ENCODE data around the gene RRAS2.

DNA sequence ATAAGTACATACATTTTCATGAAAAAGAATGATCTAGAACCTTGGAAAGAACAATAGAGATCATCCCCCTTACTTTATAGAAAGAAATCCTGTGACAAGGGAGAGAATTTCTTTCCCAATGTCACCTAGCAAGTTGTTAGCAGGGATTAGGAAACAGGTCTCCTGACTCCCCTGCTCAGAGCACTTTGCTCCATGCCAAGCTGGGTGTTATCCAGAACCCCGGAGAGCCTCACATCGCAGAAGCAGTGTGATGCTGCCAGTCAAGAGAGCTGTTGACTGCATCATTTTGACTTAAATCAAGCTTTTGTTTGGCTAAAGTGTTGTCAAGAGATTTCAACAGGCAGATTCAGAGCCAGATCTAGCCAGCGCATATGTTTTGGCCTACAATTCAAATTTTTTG is 3.6 kb upstream of the RRAS2 start:
- TF ChIP-seq POLR2A (IDR thresholded peaks at IDR 0.05; ENCODE audit: low read depth, low read length): no peak
- no peak for TF ChIP-seq MYC (IDR thresholded peaks at IDR 0.05; ENCODE audit: low read depth, low read length)
- TF ChIP-seq, protein P1, sequence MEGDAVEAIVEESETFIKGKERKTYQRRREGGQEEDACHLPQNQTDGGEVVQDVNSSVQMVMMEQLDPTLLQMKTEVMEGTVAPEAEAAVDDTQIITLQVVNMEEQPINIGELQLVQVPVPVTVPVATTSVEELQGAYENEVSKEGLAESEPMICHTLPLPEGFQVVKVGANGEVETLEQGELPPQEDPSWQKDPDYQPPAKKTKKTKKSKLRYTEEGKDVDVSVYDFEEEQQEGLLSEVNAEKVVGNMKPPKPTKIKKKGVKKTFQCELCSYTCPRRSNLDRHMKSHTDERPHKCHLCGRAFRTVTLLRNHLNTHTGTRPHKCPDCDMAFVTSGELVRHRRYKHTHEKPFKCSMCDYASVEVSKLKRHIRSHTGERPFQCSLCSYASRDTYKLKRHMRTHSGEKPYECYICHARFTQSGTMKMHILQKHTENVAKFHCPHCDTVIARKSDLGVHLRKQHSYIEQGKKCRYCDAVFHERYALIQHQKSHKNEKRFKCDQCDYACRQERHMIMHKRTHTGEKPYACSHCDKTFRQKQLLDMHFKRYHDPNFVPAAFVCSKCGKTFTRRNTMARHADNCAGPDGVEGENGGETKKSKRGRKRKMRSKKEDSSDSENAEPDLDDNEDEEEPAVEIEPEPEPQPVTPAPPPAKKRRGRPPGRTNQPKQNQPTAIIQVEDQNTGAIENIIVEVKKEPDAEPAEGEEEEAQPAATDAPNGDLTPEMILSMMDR (IDR thresholded peaks at IDR 0.05; ENCODE audit: extremely low read depth in 1 of 2, insufficient read depth in 1 of 2, low read depth in 1 of 2, low read length in 2 of 2): no peak
- TF ChIP-seq EZH2 (IDR thresholded peaks at IDR 0.05; ENCODE audit: borderline replicate concordance, low read depth, low read length, severe bottlenecking): no peak
- no peak for TF ChIP-seq FOS (IDR thresholded peaks at IDR 0.05; ENCODE audit: borderline replicate concordance, insufficient read depth, low read length)

Measured in endothelial cell of umbilical vein (primary cell).